ENCODE measurements around the gene PIK3AP1.
A peak's percentile ranks its signal among the peaks of the same experiment; 100 is the strongest.
"Not testable (repeated sequence)": the region's sequence is repeated elsewhere in the genome, so short reads cannot be mapped to it uniquely, and the experiment has no call there.

PIK3AP1 gene

GRCh38 chr10:96720422-96721206 is at the start of gene PIK3AP1:
PIK3AP1 (minus strand) TSS chr10:96720514; CDS start chr10:96720394, 120 bp downstream.
- ATAC-seq (peak; percentile 76), DNase-seq (peak; percentile 67)

- DNase-seq (no peak), ATAC-seq (no peak)
These were observed 47.8 kb upstream of the PIK3AP1 start for GRCh38 chr10:96768136-96768535.

GRCh38 chr10:96767611-96768010 is 47.3 kb upstream of the PIK3AP1 start:
- ATAC-seq (no peak), DNase-seq (no peak)

GRCh38 chr10:96765406-96766240 is 45.3 kb upstream of the PIK3AP1 start:
- peak; percentile 85 for ATAC-seq
- peak; percentile 83 for DNase-seq

GRCh38 chr10:96764425-96765060 is 44.2 kb upstream of the PIK3AP1 start:
- DNase-seq (no peak), ATAC-seq (no peak)

GRCh38 chr10:96758423-96758822 is 38.1 kb upstream of the PIK3AP1 start:
- DNase-seq (no peak), ATAC-seq (peak; percentile 49)

- no peak for DNase-seq
These were observed 36.0 kb upstream of the PIK3AP1 start for GRCh38 chr10:96756111-96756903.

GRCh38 chr10:96753956-96754355 is 33.6 kb upstream of the PIK3AP1 start:
- DNase-seq (no peak), ATAC-seq (no peak)

More at GRCh38 chr10:96756111-96756903, 36.0 kb upstream of the PIK3AP1 start:
- ATAC-seq = no peak

GRCh38 chr10:96752375-96752774 is 32.1 kb upstream of the PIK3AP1 start:
- ATAC-seq = no peak
- DNase-seq = no peak

- ATAC-seq, DNase-seq: not testable (repeated sequence)
These were observed 30.0 kb upstream of the PIK3AP1 start for GRCh38 chr10:96750316-96750715.

- ATAC-seq = peak; percentile 86
- peak; percentile 23 for DNase-seq
These were observed 27.6 kb upstream of the PIK3AP1 start for GRCh38 chr10:96747734-96748550.

GRCh38 chr10:96746503-96746902 is 26.2 kb upstream of the PIK3AP1 start:
- ATAC-seq (no peak), DNase-seq (no peak)

GRCh38 chr10:96745950-96746349 is 25.6 kb upstream of the PIK3AP1 start:
- DNase-seq (no peak), ATAC-seq (no peak)

- ATAC-seq = no peak
- no peak for DNase-seq
These were observed 23.8 kb upstream of the PIK3AP1 start for GRCh38 chr10:96743988-96744585.

- not testable (repeated sequence) for ATAC-seq, DNase-seq
These were observed 21.2 kb upstream of the PIK3AP1 start for GRCh38 chr10:96741557-96741956.

GRCh38 chr10:96740579-96741281 is 20.4 kb upstream of the PIK3AP1 start:
- DNase-seq = peak; percentile 25
- ATAC-seq = peak; percentile 33

- ATAC-seq = no peak
- no peak for DNase-seq
These were observed 19.8 kb upstream of the PIK3AP1 start for GRCh38 chr10:96740141-96740540.

- not testable (repeated sequence) for DNase-seq, ATAC-seq
These were observed 17.1 kb upstream of the PIK3AP1 start for GRCh38 chr10:96737307-96737902.

GRCh38 chr10:96724621-96725020 is 4.3 kb upstream of the PIK3AP1 start:
- ATAC-seq = no peak
- no peak for DNase-seq

Measured in stimulated activated naive CD8-positive, alpha-beta T cell treated with anti-CD3 and anti-CD28 coated beads, Interleukin-15, Interleukin-2, amounts not matched to agents 100 U/mL and 50 U/mL, for 24 hours (primary cell).